Smooth muscle cell of the pulmonary artery (primary cell): Measurements from ENCODE around the gene FZD8. TPM values are rescaled to one million over a fixed set of nuclear protein-coding genes. Genes with fewer than 3 reads are reported as not detected.

Experiments used
- total RNA-seq: library from RNA; depleted of rRNA; stranded (reverse); fragments of >200 nt; gene quantifications from 2 replicates; pipeline ENCODE4 v1.2.3, GENCODE V29; 2014

The FZD8 gene, protein sequence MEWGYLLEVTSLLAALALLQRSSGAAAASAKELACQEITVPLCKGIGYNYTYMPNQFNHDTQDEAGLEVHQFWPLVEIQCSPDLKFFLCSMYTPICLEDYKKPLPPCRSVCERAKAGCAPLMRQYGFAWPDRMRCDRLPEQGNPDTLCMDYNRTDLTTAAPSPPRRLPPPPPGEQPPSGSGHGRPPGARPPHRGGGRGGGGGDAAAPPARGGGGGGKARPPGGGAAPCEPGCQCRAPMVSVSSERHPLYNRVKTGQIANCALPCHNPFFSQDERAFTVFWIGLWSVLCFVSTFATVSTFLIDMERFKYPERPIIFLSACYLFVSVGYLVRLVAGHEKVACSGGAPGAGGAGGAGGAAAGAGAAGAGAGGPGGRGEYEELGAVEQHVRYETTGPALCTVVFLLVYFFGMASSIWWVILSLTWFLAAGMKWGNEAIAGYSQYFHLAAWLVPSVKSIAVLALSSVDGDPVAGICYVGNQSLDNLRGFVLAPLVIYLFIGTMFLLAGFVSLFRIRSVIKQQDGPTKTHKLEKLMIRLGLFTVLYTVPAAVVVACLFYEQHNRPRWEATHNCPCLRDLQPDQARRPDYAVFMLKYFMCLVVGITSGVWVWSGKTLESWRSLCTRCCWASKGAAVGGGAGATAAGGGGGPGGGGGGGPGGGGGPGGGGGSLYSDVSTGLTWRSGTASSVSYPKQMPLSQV
- 14.5 and 153 TPM in 2 replicates for total RNA-seq

DNA sequence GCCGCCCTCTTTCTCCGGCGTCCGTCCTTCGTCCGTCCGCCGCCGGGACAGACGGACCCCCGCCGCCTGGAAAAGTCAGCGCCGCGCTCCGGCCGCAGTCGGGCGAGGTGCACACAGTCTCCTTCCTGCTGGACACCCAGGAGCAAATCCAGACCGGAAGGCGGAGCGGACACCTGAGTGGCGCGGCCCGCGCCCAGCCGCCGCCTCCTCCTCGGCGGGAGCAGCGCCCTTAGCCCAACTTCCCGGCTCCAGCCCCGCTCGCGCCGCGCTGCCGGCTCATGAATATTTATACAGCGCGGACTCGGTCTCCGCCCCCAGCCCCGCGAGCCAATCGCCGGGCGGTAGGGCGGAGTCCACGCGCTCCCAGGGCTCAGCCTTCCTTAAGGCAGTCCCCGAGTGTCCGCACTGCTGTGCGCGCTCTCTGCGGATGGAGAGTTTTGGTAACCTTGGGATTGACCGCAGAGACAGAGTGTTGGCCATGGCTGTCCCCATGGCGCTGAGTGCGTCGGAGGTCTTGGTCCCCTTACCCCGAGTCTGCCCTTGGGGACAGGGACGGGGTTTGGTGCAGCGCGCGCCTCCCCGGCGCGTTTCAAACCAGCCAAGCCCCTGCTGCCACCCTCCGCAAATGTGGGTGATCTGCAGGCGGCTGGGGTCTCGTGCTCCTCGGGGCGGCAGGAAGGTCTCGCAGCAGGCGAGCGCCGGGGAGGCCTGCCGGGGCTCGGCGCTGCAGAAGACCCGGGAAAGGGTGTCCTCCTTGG is at the start of gene FZD8:
TSS of gene FZD8 (minus strand) at position 262 of the 758 bp plus-strand sequence. CDS start 867 bp downstream, outside the sequence.

DNA sequence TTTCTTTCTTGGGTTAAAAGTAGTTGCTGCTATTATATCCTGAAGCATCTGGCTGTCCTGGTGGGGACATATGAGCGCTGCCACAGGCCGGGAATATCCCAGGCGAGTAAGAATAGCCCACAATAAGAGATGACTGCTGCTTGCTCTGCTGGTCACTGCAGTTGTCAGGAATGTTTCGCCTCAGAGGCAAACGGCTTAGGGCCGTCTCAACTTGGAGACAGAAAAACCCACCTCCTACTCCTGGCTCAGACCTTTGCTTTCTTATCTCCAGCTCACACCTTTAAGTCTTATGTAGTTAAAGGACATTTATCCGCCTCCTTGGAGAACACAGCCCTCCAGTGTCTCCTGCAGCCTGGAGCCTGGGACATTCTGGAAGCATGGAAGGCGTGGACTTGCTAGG is 36.9 kb downstream of the FZD8 start, which contains the start of gene GJD4:
TSS of gene GJD4 (plus strand) at position 151 of the 400 bp plus-strand sequence. CDS start at position 378, 227 bp downstream.

Other genes starting within 250 kb of the FZD8 start
- 0.10 TPM in 1 of 2 replicates, not detected in the other for gene GJD4, start 37.0 kb downstream of the FZD8 start, total RNA-seq